ENCODE results near the gene MAGED1.

The MAGED1 gene, protein sequence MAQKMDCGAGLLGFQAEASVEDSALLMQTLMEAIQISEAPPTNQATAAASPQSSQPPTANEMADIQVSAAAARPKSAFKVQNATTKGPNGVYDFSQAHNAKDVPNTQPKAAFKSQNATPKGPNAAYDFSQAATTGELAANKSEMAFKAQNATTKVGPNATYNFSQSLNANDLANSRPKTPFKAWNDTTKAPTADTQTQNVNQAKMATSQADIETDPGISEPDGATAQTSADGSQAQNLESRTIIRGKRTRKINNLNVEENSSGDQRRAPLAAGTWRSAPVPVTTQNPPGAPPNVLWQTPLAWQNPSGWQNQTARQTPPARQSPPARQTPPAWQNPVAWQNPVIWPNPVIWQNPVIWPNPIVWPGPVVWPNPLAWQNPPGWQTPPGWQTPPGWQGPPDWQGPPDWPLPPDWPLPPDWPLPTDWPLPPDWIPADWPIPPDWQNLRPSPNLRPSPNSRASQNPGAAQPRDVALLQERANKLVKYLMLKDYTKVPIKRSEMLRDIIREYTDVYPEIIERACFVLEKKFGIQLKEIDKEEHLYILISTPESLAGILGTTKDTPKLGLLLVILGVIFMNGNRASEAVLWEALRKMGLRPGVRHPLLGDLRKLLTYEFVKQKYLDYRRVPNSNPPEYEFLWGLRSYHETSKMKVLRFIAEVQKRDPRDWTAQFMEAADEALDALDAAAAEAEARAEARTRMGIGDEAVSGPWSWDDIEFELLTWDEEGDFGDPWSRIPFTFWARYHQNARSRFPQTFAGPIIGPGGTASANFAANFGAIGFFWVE

DNA sequence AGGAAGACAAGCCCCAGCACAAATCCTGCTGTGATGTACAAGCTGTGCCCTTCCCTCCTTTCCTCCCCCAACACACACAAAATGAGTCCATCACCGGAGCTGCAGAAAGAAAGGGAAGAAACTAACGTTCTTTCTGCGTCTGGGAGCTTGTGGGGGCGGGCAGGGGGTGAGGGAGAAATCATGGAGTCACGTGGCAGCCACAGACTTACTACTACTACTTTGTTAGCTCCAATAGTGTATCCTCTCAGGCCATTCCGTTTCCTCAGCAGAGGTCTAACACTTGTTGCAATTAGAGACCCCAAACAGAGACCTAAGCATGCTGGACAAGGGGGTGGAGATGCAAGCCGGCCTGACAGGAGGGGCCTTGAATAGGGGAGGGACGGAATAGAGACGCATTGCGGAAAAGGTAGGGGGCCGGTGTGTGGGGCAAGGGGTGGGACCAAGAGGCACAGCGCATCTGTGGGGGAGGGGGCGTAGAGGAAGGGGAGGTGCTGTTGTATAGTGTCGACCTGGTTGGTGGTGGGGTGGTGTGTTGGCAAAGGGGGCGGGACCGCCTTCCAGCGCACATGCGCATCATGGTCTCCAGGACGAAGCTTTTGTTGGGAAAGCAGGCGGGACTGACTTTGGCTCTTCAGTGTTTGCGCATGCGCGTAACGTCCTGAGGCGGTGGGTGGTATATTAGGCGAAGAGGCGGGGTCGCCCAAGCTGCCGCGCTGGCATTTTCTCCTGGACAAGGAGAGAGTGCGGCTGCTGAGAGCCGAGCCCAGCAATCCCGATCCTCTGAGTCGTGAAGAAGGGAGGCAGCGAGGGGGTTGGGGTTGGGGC is at the start of gene MAGED1:
Gene MAGED1, plus strand, starts transcription at position 703 of the 825 bp plus-strand sequence. CDS start 682 bp downstream, outside the sequence.
- peak; percentile 83 for DNase-seq

- DNase-seq: no peak
These were observed 46.0 kb upstream of the MAGED1 start for GRCh38 chrX:51847463-51847862.

DNA sequence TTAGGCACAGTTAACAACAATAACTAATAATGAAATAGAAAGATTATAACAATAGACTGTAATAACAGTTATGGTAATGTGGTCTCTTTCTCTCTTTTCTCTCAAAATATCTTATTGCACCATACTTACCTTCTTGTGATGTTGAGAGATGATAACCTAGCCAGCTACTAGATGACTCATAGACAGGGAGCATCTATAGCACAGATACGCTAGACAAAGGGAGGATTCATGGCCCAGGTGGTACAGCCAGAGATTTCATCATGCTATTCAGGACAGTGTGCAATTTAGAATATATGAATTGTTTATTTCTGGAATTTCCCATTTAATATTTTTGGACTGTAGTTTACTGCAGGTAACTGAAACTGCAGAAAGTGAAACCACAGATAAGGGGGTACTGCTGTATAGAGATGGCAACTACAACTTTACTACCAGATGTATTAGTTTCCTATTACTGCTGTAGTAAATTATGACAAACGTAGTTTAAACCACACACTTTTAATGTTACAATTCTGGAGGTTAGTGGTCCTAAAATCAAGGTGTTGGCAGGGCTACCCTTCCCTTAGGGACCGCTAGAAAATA is 41.8 kb upstream of the MAGED1 start:
- no peak for DNase-seq

- no peak for DNase-seq
These were observed 41.3 kb upstream of the MAGED1 start for GRCh38 chrX:51852096-51852495.

- no peak for DNase-seq
These were observed 40.8 kb upstream of the MAGED1 start for GRCh38 chrX:51852621-51853020.

- no peak for DNase-seq
These were observed 40.2 kb upstream of the MAGED1 start for GRCh38 chrX:51853251-51853650.

DNA sequence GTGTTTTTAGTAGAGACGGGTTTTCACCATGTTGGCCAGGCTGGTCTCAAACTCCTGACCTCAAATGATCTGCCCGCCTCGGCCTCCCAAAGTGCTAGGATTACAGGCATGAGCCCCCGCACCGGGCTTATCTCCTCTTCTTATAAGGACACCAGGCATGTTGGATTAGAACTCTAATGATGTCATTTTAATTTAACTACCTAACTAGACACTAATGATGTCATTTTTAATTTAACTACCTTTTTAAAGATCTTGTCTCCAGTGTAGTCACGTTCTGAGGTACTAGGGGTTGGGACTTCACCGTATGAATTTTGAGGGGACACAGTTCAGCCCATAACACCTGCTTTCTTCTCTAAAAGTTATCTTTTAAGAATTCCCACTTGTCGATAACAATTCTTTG is 37.7 kb upstream of the MAGED1 start:
- no peak for DNase-seq

DNA sequence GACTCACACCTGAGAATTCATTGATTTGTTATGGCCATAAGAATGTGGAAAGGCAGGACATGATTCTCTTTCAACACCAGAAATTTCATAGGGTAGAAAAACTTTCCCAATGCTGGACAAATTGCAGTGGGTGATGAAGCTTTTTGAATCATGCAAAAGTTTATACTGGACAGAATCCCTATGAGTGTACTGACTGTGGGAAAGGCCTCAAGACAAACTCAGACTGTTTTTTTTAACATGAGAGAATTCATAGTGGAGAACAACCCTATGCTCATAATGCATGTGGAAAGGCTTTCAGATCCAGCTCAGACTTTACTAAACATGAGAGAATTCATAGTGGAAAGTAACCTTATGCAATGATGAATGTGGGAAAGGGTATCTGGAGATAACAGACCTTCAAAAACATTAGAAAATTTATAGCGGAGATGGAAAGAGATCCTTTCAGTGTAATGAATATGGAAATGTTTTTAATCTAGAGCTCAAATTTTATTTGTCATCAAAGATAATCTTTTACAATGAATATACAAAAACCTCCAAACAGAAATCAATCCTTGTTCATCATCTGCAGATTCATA is 36.2 kb upstream of the MAGED1 start:
- DNase-seq: no peak

GRCh38 chrX:51860679-51861078 is 32.7 kb upstream of the MAGED1 start:
- no peak for DNase-seq

- no peak for DNase-seq
These were observed 30.5 kb upstream of the MAGED1 start for GRCh38 chrX:51862920-51863319.

- no peak for DNase-seq
These were observed 27.2 kb upstream of the MAGED1 start for GRCh38 chrX:51866210-51866609.

DNA sequence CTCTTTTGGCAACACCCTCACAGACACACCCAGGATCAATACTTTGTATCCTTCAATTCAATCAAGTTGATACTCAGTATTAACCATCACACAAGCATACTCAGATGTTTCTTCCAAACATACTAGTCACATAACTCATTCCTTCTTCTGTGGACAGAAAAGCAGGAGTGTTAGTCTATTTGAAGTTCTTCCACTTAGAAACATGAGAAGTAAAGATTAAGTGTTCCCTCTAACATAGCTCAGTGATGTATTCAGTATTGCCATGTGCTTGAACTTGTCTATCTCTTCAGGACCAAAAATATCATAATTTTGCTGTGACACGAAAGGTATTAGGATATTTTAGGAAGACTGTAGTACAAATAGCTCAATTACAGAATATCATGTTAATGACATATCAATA is 25.8 kb upstream of the MAGED1 start:
- DNase-seq: no peak

DNA sequence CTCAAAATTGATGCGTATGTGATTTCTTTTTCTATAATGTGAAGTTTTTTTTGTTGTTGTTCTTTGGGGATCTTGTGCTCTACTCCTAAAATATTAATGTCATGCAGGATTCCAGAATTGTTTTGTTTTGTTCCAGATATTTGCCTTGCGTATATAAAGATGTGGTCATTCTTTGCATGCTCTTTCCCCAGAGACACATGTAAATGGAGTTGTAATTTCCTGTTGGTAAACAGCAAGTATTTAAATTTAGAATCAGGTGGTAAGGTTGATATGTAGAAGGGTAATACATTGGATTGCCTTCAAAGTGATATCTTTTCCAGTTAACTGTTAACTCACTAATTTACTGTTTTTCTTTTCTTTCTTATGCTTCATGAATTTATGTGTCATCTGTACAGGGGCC is 23.1 kb upstream of the MAGED1 start:
- DNase-seq: no peak

DNA sequence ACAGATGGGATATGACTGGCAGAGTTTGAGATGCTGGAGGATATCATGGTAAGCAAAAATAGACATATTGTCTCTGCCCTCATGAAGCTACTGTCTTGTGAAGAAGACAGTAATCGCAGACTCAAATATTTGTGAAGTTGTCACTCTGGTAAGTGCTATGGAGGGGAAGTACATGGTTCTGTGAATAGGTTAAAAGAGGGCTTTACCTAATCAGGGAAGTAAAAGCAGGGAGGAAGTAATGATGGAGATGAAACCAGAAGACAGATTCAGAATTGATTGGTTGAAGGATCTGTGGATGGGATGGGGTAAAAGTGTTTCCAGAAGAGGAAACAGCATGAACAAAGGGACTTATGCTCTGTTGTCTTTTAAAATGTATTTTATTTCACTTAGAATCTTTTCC is 19.3 kb upstream of the MAGED1 start:
- DNase-seq: no peak

GRCh38 chrX:51876441-51876840 is 17.0 kb upstream of the MAGED1 start:
- no peak for DNase-seq

DNA sequence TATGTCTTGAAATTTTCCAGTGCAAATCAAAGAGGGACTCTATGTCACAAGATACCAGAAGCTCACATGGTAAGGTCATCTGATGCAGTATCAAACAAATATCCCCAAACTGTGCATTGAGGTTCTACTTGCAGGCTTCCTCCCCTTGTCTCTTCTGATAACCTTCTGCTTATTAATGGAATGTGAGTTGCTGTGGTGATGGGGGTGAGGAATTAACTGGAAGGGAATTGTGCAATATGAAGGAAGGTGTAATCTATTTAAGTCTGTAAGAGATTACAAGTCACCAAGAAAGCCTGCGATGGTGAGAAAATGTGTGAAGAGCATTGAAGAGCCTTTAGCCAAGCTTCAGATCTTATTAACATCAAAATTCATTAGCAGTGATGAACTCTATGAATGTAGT is 15.4 kb upstream of the MAGED1 start:
- DNase-seq: no peak

DNA sequence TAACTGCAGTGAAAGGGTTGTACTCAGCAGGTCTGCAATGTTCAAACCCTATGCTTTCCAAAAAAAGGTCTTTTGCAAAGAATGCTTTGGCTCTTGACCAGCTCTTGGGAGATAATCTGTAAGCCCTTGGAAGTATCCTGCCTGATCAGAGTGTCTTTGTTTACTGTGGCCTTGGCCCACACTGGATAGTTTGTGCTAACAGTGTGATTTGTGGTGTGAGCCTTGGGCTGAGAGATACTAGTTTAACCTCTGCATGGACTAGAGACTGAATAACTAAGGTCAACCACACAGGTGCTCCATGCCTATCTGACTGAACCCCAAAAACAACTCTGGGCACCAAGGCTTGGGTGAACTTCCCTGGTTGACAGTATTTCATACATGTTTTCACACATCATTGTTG is 3.6 kb upstream of the MAGED1 start:
- no peak for DNase-seq

DNA sequence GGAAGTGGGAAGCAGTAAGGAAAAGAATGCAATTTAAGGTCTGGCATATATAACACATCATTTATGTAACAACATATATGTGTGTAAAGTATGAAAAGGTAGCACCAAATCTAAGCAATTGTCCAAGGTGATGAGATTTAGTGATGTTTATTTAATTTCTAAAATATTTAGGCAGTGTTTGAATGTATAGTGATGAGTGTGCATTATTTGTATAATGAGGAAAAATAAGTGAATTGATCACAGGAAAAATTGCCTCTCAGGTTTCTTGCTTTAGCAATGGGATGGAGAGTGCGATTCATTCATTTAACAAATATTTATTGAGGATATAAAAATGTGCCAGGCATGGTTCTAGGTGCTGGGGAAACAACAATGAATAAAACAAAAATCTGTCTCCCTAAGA is 2.2 kb upstream of the MAGED1 start:
- DNase-seq: no peak

DNA sequence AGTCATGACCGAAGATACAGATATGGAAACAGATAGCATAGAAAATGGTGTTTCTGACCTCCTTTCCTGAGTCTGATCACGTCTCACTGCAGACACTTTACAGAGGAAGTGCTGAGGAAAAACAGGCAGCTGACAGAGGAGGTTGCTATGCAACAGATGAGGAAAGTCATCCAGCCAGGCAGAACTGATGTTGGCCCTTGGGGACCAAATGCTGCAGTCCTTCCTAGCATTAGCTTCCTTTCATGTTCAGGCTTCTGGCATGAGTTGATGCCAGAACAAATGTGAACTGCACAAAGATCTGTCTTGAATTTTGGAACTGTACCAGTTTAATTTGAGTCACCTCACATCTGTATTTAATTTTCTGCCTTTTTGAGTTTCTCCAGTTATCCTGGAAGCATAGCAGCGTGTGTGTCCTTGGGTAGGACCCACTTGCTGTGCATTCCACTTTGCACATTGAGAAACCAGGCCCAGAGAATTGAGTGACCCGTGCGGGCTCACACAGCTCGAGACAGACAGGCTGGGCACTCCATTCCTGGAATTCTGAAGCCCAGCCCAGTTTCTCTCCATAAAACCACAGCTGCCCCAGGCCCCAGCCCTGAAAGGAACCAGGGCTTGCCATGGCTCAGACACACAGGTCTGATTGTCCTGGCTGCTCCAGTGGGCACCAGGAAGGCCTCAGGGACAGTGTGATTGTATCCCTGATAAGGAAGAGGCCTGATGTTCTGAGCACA is 1.4 kb upstream of the MAGED1 start:
- no peak for DNase-seq

GRCh38 chrX:51893931-51894696 is 691 bp downstream of the MAGED1 start:
- no peak for DNase-seq

DNA sequence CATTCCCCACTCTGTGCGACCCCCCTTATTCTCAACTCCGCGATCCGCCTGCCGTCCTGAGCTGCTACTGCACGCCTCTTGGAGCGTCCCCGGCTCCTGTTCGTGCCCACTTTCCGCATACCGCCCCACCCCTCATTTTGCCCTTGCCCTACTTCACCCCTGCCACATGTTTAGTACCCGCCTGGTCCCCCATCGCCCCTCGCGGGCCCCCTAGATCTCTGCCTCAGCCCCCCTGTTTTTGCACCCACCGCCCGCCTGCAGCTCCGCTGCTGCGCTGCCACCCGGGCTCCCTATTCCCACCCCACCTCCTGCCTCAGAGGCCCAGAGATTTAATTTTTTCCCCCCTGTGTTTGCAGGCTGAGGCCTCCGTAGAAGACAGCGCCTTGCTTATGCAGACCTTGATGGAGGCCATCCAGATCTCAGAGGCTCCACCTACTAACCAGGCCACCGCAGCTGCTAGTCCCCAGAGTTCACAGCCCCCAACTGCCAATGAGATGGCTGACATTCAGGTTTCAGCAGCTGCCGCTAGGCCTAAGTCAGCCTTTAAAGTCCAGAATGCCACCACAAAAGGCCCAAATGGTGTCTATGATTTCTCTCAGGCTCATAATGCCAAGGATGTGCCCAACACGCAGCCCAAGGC is 1.4 kb downstream of the MAGED1 start:
- DNase-seq: no peak

All from stimulated activated CD4-positive, alpha-beta T cell treated with anti-CD3 and anti-CD28 coated beads, Interleukin-4, amount 100 ng/mL, for 24 hours (primary cell).